Measurements from ENCODE around the gene FGB. TPM values are rescaled to one million over a fixed set of nuclear protein-coding genes. Genes with fewer than 3 reads are reported as not detected.

Gene FGB
- total RNA-seq, 4 donors from 2014 or later = 40.9 TPM; not detected in 3

DNA sequence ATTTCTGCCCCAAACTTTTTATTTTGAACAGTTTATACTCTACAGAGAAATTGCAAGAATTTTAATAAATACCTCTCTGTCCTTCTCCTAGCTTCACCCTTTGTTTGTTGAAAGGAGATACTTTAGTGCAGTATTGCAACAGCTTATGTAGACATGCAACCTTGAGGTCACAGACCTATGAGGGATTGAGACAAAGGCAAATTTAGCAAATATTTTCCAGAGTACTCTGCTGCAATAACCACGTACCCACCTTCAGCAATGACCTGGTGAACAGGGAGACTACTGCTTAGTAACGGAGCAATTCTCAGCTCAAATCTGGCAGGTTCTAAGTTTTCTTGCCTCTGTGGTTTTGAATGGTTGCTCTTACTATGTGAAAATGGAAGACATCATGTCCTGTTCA is 14.5 kb downstream of the FGB start:
- 70% methylated on average over 2 of the region's 2 CpGs for whole genome bisulfite sequencing
- no peaks in the 10 kb centered on the region for H3K4me1 ChIP-seq
- no peaks in the 10 kb centered on the region for H3K9me3 ChIP-seq
- TF ChIP-seq, protein P1, sequence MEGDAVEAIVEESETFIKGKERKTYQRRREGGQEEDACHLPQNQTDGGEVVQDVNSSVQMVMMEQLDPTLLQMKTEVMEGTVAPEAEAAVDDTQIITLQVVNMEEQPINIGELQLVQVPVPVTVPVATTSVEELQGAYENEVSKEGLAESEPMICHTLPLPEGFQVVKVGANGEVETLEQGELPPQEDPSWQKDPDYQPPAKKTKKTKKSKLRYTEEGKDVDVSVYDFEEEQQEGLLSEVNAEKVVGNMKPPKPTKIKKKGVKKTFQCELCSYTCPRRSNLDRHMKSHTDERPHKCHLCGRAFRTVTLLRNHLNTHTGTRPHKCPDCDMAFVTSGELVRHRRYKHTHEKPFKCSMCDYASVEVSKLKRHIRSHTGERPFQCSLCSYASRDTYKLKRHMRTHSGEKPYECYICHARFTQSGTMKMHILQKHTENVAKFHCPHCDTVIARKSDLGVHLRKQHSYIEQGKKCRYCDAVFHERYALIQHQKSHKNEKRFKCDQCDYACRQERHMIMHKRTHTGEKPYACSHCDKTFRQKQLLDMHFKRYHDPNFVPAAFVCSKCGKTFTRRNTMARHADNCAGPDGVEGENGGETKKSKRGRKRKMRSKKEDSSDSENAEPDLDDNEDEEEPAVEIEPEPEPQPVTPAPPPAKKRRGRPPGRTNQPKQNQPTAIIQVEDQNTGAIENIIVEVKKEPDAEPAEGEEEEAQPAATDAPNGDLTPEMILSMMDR (IDR thresholded peaks at IDR 0.05) = no peak
- H3K36me3 ChIP-seq = no peaks in the 10 kb centered on the region
- H3K4me3 ChIP-seq = no peak overlapping the region
- no peak for DNase-seq (ENCODE audit: low spot score in 2 of 2)
- H3K27me3 ChIP-seq = peaks cover 3% of the 10 kb centered on the region
- no peak overlapping the region for H3K27ac ChIP-seq

DNA sequence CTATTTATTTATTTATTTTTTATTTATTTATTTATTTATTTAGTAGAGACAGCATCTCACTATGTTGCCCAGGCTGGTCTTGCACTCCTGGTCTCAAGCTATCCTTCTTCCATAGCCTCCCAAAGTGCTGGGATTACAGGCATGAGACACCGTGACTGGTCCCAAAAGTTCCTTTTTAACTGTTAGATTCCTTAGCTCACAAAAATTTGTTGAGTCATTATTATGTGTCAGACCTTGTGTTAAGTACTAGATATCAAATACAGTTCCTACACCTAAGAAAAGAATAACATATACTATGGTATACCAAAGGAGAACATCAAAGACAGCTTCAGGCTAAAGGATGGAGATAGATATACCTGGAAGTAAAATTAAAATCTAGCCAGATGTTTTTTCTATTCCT is 16.1 kb downstream of the FGB start:
- DNase-seq (ENCODE audit: low spot score in 2 of 2) = no peak

DNA sequence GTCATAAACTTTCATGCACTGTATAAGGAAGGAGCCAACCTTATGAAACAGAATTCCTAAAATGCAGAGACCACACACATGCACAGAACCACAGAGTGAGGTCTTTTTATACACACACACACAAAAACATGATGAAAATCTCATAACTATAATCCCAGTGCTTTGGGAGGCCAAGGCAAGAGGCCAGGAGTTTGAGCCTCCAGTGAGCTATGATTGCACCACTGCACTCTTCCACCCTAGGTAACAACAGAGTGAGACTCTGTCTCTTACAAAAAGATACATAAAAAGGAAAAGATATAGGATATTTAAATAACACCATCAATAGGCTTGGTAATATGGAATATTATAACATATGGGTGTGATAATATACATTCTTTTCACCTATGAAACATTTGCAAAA is 17.1 kb downstream of the FGB start:
- H3K27ac ChIP-seq = no peak overlapping the region
- no peak for TF ChIP-seq POLR2A (IDR thresholded peaks at IDR 0.05)
- no peak for TF ChIP-seq EP300 (IDR thresholded peaks at IDR 0.05)
- TF ChIP-seq, protein P1 (IDR thresholded peaks at IDR 0.05) = no peak
- no peak for TF ChIP-seq POLR2AphosphoS5 (IDR thresholded peaks at IDR 0.05)
- no peaks in the 10 kb centered on the region for H3K4me1 ChIP-seq
- DNase-seq (ENCODE audit: low spot score in 2 of 2) = no peak
- H3K27me3 ChIP-seq = peaks cover 3% of the 10 kb centered on the region
- H3K4me3 ChIP-seq = no peak overlapping the region
- no peaks in the 10 kb centered on the region for H3K9me3 ChIP-seq
- H3K36me3 ChIP-seq = no peaks in the 10 kb centered on the region

More for the DNA sequence above, 16.1 kb downstream of the FGB start:
- H3K4me1 ChIP-seq = no peaks in the 10 kb centered on the region
- whole genome bisulfite sequencing = 42% methylated on average over 1 of the region's 1 CpG
- peaks cover 3% of the 10 kb centered on the region for H3K27me3 ChIP-seq
- no peaks in the 10 kb centered on the region for H3K9me3 ChIP-seq
- no peak overlapping the region for H3K27ac ChIP-seq
- H3K4me3 ChIP-seq = no peak overlapping the region
- H3K36me3 ChIP-seq = no peaks in the 10 kb centered on the region
- TF ChIP-seq, protein P1 (IDR thresholded peaks at IDR 0.05) = no peak
- TF ChIP-seq EP300 (IDR thresholded peaks at IDR 0.05) (no peak), POLR2AphosphoS5 (IDR thresholded peaks at IDR 0.05) (no peak), POLR2A (IDR thresholded peaks at IDR 0.05) (no peak)

DNA sequence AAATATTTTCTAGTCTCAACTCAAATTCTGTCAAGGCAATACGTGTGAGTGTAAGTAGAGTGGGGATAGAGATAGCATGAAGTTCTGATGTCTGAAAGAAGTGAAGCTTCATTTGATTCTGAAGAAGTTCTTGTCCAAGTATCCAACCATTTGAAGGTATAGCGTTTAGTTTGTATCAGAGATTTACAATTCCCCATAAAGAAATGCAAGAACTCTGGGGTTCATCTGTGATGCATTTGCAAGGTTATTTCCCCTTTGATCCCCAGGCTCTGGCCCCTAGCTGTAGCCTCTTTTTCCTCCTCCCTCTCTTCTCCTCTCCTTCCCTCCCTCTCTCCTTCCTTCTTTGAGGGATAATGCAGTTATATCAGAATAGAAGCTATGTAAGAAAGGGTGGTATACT is 19.9 kb downstream of the FGB start:
- DNase-seq (ENCODE audit: low spot score in 2 of 2) = no peak
- Histone ChIP-seq H3K27me3 (peaks cover 3% of the 10 kb centered on the region), H3K36me3 (no peaks in the 10 kb centered on the region), H3K9me3 (no peaks in the 10 kb centered on the region), H3K4me3 (no peak overlapping the region), H3K4me1 (no peaks in the 10 kb centered on the region), H3K27ac (no peak overlapping the region)
- TF ChIP-seq POLR2AphosphoS5 (IDR thresholded peaks at IDR 0.05) (no peak), POLR2A (IDR thresholded peaks at IDR 0.05) (no peak), EP300 (IDR thresholded peaks at IDR 0.05) (no peak)
- TF ChIP-seq, protein P1 (IDR thresholded peaks at IDR 0.05) = no peak
- 49% methylated on average over 2 of the region's 2 CpGs for WGBS

DNA sequence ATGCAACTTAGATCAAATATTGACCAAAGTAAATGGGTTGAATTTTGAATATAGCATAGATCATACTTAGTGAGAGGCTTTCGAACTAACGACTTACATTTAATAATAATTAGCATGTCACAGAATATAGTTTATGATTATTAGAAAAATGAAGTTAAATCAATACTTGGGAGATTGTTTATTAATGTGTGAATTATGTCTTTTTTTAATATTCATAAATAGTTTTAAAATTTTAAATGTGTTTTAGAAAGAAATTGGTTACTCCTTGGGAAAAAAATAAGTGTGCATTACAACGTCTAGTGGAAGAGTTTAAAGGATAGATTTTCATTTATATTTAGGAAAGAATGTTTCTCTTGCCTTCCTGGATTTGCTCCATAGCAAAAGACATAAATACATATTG is 20.4 kb downstream of the FGB start:
- Histone ChIP-seq H3K4me1 (no peaks in the 10 kb centered on the region), H3K27me3 (peaks cover 3% of the 10 kb centered on the region), H3K36me3 (no peaks in the 10 kb centered on the region), H3K9me3 (no peaks in the 10 kb centered on the region), H3K27ac (no peak overlapping the region), H3K4me3 (no peak overlapping the region)
- WGBS = 90% methylated on average over 3 of the region's 3 CpGs
- no peak for DNase-seq (ENCODE audit: low spot score in 2 of 2)
- no peak for TF ChIP-seq EP300 (IDR thresholded peaks at IDR 0.05)

DNA sequence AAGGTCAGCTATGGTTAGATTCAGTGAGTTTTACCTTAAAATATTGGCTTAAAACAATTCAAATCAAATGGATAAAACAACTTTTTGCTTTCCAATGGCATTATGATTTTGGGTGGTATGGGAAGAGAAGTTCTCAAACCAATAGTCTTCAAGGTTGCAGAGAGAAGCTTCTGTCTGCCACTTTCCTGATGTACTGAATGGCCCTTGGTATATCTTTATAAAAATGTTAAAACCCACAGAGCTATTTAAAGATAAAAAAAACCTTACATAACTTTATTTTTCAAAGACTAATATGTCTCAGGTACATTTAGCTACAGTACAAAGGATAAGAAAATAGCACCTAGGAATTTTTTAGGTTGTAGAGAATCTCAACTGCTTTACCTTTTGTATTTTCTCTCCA is 20.9 kb downstream of the FGB start:
- Histone ChIP-seq H3K4me1 (no peaks in the 10 kb centered on the region), H3K36me3 (no peaks in the 10 kb centered on the region), H3K9me3 (no peaks in the 10 kb centered on the region), H3K4me3 (no peak overlapping the region), H3K27me3 (peaks cover under 1% of the 10 kb centered on the region), H3K27ac (no peak overlapping the region)
- DNase-seq (ENCODE audit: low spot score in 2 of 2) = no peak
- TF ChIP-seq EP300 (IDR thresholded peaks at IDR 0.05) (no peak), POLR2A (IDR thresholded peaks at IDR 0.05) (no peak), POLR2AphosphoS5 (IDR thresholded peaks at IDR 0.05) (no peak)
- TF ChIP-seq, protein P1 (IDR thresholded peaks at IDR 0.05) = no peak
